Pancreas (tissue), 10 donors: Measurements from ENCODE around the gene SFSWAP. TPM values are rescaled to one million over a fixed set of nuclear protein-coding genes. Genes with fewer than 3 reads are reported as not detected.
"Not testable (repeated sequence)": the region's sequence is repeated elsewhere in the genome, so short reads cannot be mapped to it uniquely, and the experiment has no call there.

Source experiments
- ATAC-seq, 4 donors: fragments of 200-7000 bp; cut with Tn5 transposase; one replicate each; pipeline versions ENCODE4 v1.8.0 to v1.9.1; 2020; ENCODE audit warnings: mild to moderate bottlenecking in 4 of 4, moderate library complexity in 4 of 4
- DNase-seq, 6 donors: peaks; one replicate each; pipeline ENCODE4 v3.0.0-alpha.2; 2020
- FAIRE-seq: peaks from 2 replicates; lab custom pipeline; 2012; peaks lifted over from hg19 to GRCh38; lab: Jason Lieb, UNC
- H3K27ac ChIP-seq, 4 donors: fragments of 200-600 bp; sonication (generic); 1 replicate in 3 of 4; 2 replicates in 1 of 4; pipeline versions ENCODE4 v1.5.0 to v1.8.0; 2020
- H3K27me3 ChIP-seq, 4 donors: fragments of 200-600 bp; one replicate each; pipeline ENCODE4 v1.8.0; 2021
- H3K36me3 ChIP-seq, 3 donors: fragments of 200-600 bp; sonication (generic) in 1 of 3; one replicate each; pipeline versions ENCODE4 v1.5.0 to v1.8.0; 2020 to 2021
- H3K4me1 ChIP-seq, 3 donors: fragments of 200-600 bp; one replicate each; pipeline ENCODE4 v1.8.0; 2021
- H3K4me3 ChIP-seq, 4 donors: fragments of 200-600 bp; sonication (generic) in 2 of 4; one replicate each; pipeline versions ENCODE4 v1.5.0 to v1.8.0; 2020 to 2021
- H3K9me3 ChIP-seq, 4 donors: fragments of 200-600 bp; one replicate each; pipeline ENCODE4 v1.8.0; 2021
- WGBS, 2 donors: extraction: QIAGEN DNeasy Blood & Tissue Kit; methylation state at CpG; one replicate each; pipeline ENCODE4 v1.1.7; 2013; 5-methylcytosine and 5-hydroxymethylcytosine counted together
- intact Hi-C, 3 donors: fragments of 100-400 bp; cut with DNase I; formaldehyde crosslinking; loops; one replicate each; pipeline versions ENCODE4 v1.11.1 to v1.14.2; 2022
- polyA plus RNA-seq, 2 donors: library from polyadenylated mRNA; stranded (reverse); fragments of 200-250 nt; gene quantifications; one replicate each; pipeline ENCODE4 v1.2.3, GENCODE V29; 2013
- total RNA-seq, 6 donors: library from RNA; stranded (reverse); fragmentation: NEBNext Ultra II Directional in 4 of 6; extraction: Animal tissue kit (Norgen Biotek cat#: 25700) in 4 of 6; gene quantifications; one replicate each; pipeline versions ENCODE4 v1.2.1 to v1.2.4, GENCODE V29; 2021 to 2023
- TF ChIP-seq, protein P1 (sequence below), 4 donors: fragments of 200-600 bp; sonication (generic) in 3 of 4; IDR thresholded peaks; one replicate each; pipeline versions ENCODE4 v1.5.0 to v1.8.0; 2021; ENCODE audit warnings: antibody characterized with exemption in 4 of 4
- donor health status: healthy with polysubstance abuse.
- donor health status: DM: no; HTN: no; CAD: no; lungs with moderate emphysema.
- donor health status: DM: no; HTN: no; CAD: no.
- donor health status: control.
- donor health status: control.
- donor health status: Bipolar disorder and iron deficiency.
- donor health status: DM: yes; HTN: yes; CAD: no.
- donor health status: DM: no; HTN: no; CAD: no.
- donor health status: DM: no; HTN: no; CAD: no.
- donor health status: DM: yes; HTN: yes; CAD: no.

Gene SFSWAP
- total and polyA plus RNA-seq, 8 donors = 12.9 to 50.7 (median 20.6) TPM

DNA sequence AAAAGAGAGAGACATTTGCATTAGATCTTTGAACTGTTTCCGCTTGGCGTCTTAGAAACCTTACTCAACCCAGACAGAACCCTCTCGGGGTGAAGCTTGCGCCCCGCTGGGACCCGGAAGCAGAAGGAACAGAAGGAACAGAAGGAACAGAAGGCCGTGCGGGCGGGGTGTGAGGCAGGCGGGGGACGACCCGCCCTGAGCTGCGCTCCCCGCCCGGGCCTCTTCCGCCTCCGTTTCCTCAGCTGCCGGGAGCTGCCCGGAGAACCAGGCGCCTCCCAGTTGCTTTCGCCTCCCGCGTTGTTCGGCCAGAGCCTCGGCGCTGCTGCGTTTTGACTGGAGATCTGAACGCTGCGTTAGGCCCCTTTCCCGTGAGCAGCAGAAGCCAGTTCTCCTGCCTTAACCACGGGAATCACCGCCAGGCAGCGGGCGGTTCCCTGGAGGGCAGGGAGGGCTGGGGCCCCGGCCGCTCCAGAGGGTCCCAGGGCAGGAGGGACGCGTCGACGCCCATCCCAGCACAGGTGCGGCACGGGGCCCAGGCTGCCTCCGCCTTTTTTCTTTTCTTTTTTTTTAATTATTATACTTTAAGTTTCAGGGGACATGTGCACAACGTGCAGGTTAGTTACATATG is 98.0 kb downstream of the SFSWAP start:
- TF ChIP-seq, protein P1, sequence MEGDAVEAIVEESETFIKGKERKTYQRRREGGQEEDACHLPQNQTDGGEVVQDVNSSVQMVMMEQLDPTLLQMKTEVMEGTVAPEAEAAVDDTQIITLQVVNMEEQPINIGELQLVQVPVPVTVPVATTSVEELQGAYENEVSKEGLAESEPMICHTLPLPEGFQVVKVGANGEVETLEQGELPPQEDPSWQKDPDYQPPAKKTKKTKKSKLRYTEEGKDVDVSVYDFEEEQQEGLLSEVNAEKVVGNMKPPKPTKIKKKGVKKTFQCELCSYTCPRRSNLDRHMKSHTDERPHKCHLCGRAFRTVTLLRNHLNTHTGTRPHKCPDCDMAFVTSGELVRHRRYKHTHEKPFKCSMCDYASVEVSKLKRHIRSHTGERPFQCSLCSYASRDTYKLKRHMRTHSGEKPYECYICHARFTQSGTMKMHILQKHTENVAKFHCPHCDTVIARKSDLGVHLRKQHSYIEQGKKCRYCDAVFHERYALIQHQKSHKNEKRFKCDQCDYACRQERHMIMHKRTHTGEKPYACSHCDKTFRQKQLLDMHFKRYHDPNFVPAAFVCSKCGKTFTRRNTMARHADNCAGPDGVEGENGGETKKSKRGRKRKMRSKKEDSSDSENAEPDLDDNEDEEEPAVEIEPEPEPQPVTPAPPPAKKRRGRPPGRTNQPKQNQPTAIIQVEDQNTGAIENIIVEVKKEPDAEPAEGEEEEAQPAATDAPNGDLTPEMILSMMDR (IDR thresholded peaks at IDR 0.05) = no peak
- no peaks in the 10 kb centered on the region for H3K36me3 ChIP-seq
- no peak for FAIRE-seq
- no peak overlapping the region for H3K27ac ChIP-seq
- no peaks in the 10 kb centered on the region for H3K9me3 ChIP-seq
- no peaks in the 10 kb centered on the region for H3K27me3 ChIP-seq
- no peak overlapping the region for H3K4me3 ChIP-seq
- peak in 1 of 4 donors; percentile 40 for ATAC-seq
- DNase-seq = no peak
- no peaks in the 10 kb centered on the region for H3K4me1 ChIP-seq
- WGBS, 2 donors = 54 to 62% methylated on average over 44 of the region's 44 CpGs
- intact Hi-C loops = no loop called here

DNA sequence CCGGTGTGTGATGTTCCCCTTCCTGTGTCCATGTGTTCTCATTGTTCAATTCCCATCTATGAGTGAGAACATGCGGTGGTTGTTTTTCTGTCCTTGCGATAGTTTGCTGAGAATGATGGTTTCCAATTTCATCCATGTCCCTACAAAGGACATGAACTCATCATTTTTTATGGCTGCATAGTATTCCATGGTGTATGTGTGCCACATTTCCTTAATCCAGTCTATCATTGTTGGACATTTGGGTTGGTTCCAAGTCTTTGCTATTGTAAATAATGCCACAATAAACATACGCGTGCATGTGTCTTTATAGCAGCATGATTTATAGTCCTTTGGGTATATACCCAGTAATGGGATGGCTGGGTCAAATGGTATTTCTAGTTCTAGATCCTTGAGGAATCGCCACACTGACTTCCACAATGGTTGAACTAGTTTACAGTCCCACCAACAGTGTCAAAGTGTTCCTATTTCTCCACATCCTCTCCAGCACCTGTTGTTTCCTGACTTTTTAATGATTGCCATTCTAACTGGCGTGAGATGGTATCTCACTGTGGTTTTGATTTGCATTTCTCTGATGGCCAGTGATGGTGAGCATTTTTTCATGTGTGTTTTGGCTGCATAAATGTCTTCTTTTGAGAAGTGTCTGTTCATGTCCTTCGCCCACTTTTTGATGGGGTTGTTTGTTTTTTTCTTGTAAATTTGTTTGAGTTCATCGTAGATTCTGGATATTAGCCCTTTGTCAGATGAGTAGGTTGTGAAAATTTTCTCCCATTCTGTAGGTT is 98.8 kb downstream of the SFSWAP start:
- DNase-seq, ATAC-seq, H3K27me3 ChIP-seq, H3K27ac ChIP-seq, H3K4me1 ChIP-seq, H3K36me3 ChIP-seq, H3K4me3 ChIP-seq, FAIRE-seq, H3K9me3 ChIP-seq, intact Hi-C loops: not testable (repeated sequence)
- 81 to 86% methylated on average over 6 to 7 of the region's 9 CpGs for WGBS, 2 donors

DNA sequence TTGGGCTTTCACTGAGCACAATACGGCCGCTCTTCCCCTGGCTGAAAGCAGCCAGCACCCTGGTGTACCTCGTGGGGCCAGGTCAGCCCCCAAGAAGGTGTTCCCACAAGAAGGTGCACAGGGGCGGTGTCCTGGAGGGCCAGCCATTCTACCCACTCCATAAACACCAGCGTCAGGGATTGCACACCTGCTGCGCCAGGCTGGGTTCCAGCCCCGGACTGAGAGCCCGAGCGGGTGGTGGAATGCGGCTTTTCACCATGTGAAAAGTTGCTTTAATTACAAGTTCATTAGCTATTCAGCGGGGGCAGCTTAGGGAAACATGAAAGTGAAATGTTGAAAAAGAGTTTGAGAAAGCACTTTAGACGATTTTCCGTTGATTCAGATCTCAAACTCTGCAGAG is 99.8 kb downstream of the SFSWAP start:
- 33 to 48% methylated on average over 13 of the region's 13 CpGs for WGBS, 2 donors
- Histone ChIP-seq H3K36me3 (no peaks in the 10 kb centered on the region), H3K27ac (no peak overlapping the region), H3K27me3 (no peaks in the 10 kb centered on the region), H3K4me3 (no peak overlapping the region), H3K9me3 (no peaks in the 10 kb centered on the region), H3K4me1 (no peaks in the 10 kb centered on the region)
- no peak for DNase-seq
- peak in 1 of 4 donors; percentile 53 for ATAC-seq
- FAIRE-seq = no peak
- intact Hi-C loops = no loop called here
- TF ChIP-seq, protein P1 (IDR thresholded peaks at IDR 0.05) = no peak

DNA sequence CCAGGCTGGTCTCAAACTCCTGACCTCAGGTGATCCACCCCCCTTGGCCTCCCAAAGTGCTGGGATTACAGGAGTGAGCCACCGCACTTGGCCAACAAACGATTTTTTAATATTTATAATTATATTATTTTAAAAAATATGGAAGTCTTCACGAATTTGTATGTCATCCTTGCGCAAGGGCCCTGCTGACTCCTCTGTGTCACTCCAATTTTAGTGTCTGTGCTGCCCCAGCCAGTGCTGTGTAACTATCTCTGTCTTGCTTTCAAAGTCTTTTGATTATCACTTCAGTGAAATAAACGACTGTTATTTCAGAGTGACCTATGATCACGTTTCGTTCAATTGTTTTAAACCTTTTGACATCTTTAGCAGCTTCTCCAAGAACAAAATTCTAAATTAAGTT is 104.2 kb downstream of the SFSWAP start:
- no peak for ATAC-seq

DNA sequence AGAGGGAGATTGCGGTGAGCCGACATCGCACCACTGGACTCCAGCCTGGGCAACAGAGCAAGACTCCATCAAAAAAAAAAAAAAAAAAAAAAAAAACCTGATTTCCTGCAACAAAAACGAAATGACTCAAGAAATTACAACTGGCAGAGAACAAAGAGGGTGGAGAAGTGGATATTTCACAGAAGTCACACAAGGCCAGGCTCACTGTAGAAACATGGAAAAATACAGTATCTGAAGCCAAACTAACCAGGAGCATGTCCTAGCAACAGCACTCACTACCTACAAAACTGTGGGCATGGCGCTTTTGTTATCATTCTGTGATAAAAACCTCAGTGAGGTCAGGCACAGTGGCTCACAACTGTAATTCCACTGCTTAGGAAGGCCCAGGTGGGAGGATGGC is 105.6 kb downstream of the SFSWAP start:
- Histone ChIP-seq H3K36me3 (no peaks in the 10 kb centered on the region), H3K4me1 (no peaks in the 10 kb centered on the region), H3K4me3 (no peak overlapping the region), H3K9me3 (no peaks in the 10 kb centered on the region), H3K27me3 (no peaks in the 10 kb centered on the region), H3K27ac (no peak overlapping the region)
- TF ChIP-seq, protein P1 (IDR thresholded peaks at IDR 0.05) = no peak
- no peak for DNase-seq
- ATAC-seq = no peak
- no peak for FAIRE-seq
- intact Hi-C loops = no loop called here
- 60 to 63% methylated on average over 5 of the region's 5 CpGs for whole genome bisulfite sequencing, 2 donors

More for the DNA sequence above, 104.2 kb downstream of the SFSWAP start:
- Histone ChIP-seq H3K4me3 (no peak overlapping the region), H3K36me3 (no peaks in the 10 kb centered on the region), H3K27me3 (no peaks in the 10 kb centered on the region), H3K9me3 (no peaks in the 10 kb centered on the region), H3K4me1 (no peaks in the 10 kb centered on the region), H3K27ac (no peak overlapping the region)
- intact Hi-C loops = no loop called here
- DNase-seq = no peak
- 72 to 82% methylated on average over 7 of the region's 7 CpGs for WGBS, 2 donors
- TF ChIP-seq, protein P1 (IDR thresholded peaks at IDR 0.05) = no peak
- no peak for FAIRE-seq
